H1 (cell line): ENCODE data around the gene RNF212. TPM values are rescaled to one million over a fixed set of nuclear protein-coding genes. Genes with fewer than 3 reads are reported as not detected.

Source experiments
- CTCF ChIA-PET: fragments of 300-600 bp; sonication (Branson Sonifier 250); formaldehyde crosslinking; loops from one replicate; lab custom pipeline; 2021; ENCODE audit not compliant: partially characterized antibody; lab: Charles Lee
- POLR2A ChIA-PET: fragments of 300-600 bp; sonication (Branson Sonifier 250); formaldehyde crosslinking; loops from one replicate; lab custom pipeline; 2021; ENCODE audit warnings: inconsistent platforms; ENCODE audit not compliant: partially characterized antibody; lab: Charles Lee
- DNase-seq, 2 experiments: peaks; one replicate each; pipeline versions ENCODE4 v3.0.0 to v3.0.0-alpha.2; 2010 to 2022; ENCODE audit warnings: low spot score in 2 of 2, low read depth in 1 of 2, mixed read lengths in 1 of 2
- FAIRE-seq: peaks from 2 replicates; lab custom pipeline; 2011; peaks lifted over from hg19 to GRCh38; lab: Jason Lieb, UNC
- H2AFZ ChIP-seq: 2 replicates; pipeline ENCODE4 v1.8.1; 2012; ENCODE audit warnings: low read length, inconsistent platforms
- H2AK5ac ChIP-seq: 2 replicates; pipeline ENCODE4 v1.6.1; 2013; ENCODE audit warnings: low read depth, low read length
- H2BK120ac ChIP-seq: replicated peaks from 2 replicates; pipeline ENCODE3; 2013; ENCODE audit warnings: low read depth, low read length, inconsistent platforms
- H2BK12ac ChIP-seq: 2 replicates; pipeline ENCODE4 v1.6.1; 2013; ENCODE audit warnings: low read depth, low read length
- H2BK15ac ChIP-seq: 2 replicates; pipeline ENCODE4 v1.6.1; 2013; ENCODE audit warnings: low read length
- H2BK20ac ChIP-seq: 2 replicates; pipeline ENCODE4 v1.6.1; 2013; ENCODE audit warnings: low read length
- H2BK5ac ChIP-seq: 2 replicates; pipeline ENCODE4 v1.6.1; 2013; ENCODE audit warnings: low read depth, low read length
- H3K14ac ChIP-seq: 2 replicates; pipeline ENCODE4 v1.6.1; 2013; ENCODE audit warnings: inconsistent platforms; ENCODE audit not compliant: insufficient read length
- H3K18ac ChIP-seq: 2 replicates; pipeline ENCODE4 v1.6.1; 2013; ENCODE audit warnings: low read length; ENCODE audit errors: extremely low read depth
- H3K23ac ChIP-seq: 2 replicates; pipeline ENCODE4 v1.6.1; 2013; ENCODE audit warnings: inconsistent platforms; ENCODE audit not compliant: insufficient read length
- H3K23me2 ChIP-seq: 2 replicates; pipeline ENCODE4 v1.6.1; 2013; ENCODE audit warnings: low read depth, low read length
- H3K27ac ChIP-seq: 2 replicates; pipeline ENCODE4 v1.6.1; 2011; ENCODE audit warnings: low read depth, low read length, inconsistent platforms
- H3K27me3 ChIP-seq, 4 experiments: replicated peaks in 1 of 4; 1 replicate in 1 of 4; 2 replicates in 3 of 4; pipeline versions ENCODE4 v1.6.1 to v1.8.1; 2011 to 2013; ENCODE audit warnings: low read length in 3 of 4, mild to moderate bottlenecking in 3 of 4, inconsistent platforms in 2 of 4, mixed read lengths in 2 of 4, moderate library complexity in 1 of 4; ENCODE audit not compliant: control insufficient read depth in 3 of 4, insufficient read depth in 3 of 4; ENCODE audit errors: extremely low read depth in 1 of 4
- H3K36me3 ChIP-seq, 4 experiments: 2 replicates each; pipeline versions ENCODE4 v1.6.1 to v1.8.1; 2011 to 2013; ENCODE audit warnings: mild to moderate bottlenecking in 4 of 4, low read length in 3 of 4, moderate library complexity in 2 of 4, control low read depth in 1 of 4, inconsistent platforms in 1 of 4; ENCODE audit not compliant: insufficient read depth in 4 of 4, control insufficient read depth in 2 of 4
- H3K4ac ChIP-seq: replicated peaks from 2 replicates; pipeline ENCODE3; 2013; ENCODE audit warnings: low read length, low read depth, mixed read lengths, inconsistent platforms; ENCODE audit not compliant: insufficient read length
- H3K4me1 ChIP-seq, 4 experiments: replicated peaks in 1 of 4; 1 replicate in 1 of 4; 2 replicates in 3 of 4; pipeline versions ENCODE4 v1.6.1 to v1.8.1; 2011 to 2013; ENCODE audit warnings: low read length in 3 of 4, inconsistent platforms in 2 of 4, mixed read lengths in 1 of 4; ENCODE audit not compliant: insufficient read depth in 4 of 4, control insufficient read depth in 3 of 4
- H3K4me2 ChIP-seq, 2 experiments: 2 replicates each; pipeline versions ENCODE4 v1.6.1 to v1.8.1; 2011 to 2013; ENCODE audit warnings: low read depth in 2 of 2, low read length in 2 of 2, control low read depth in 1 of 2, inconsistent platforms in 1 of 2, mild to moderate bottlenecking in 1 of 2; ENCODE audit not compliant: insufficient read depth in 1 of 2
- H3K4me3 ChIP-seq, 4 experiments: fragments of 200-600, 300-600 bp in 1 of 4; sonication (generic), shearing (Covaris generic), sonication (Bioruptor Twin) in 1 of 4; 2 replicates each; pipeline versions ENCODE4 v1.5.1 to v1.8.1; 2011 to 2016; ENCODE audit warnings: low read length in 4 of 4, low read depth in 3 of 4, control low read depth in 2 of 4, inconsistent platforms in 2 of 4, mild to moderate bottlenecking in 2 of 4, mixed read lengths in 1 of 4, moderate library complexity in 1 of 4; ENCODE audit not compliant: insufficient read depth in 2 of 4; ENCODE audit errors: extremely low read depth in 1 of 4
- H3K56ac ChIP-seq: replicated peaks from 2 replicates; pipeline ENCODE3; 2013; ENCODE audit warnings: low read depth, mild to moderate bottlenecking, mixed read lengths, low read length, inconsistent platforms; ENCODE audit not compliant: insufficient read length
- H3K79me1 ChIP-seq: 2 replicates; pipeline ENCODE4 v1.6.1; 2013; ENCODE audit warnings: low read depth, low read length, control low read depth
- H3K79me2 ChIP-seq, 2 experiments: 2 replicates each; pipeline versions ENCODE4 v1.6.1 to v1.8.1; 2012 to 2013; ENCODE audit warnings: low read length in 2 of 2, mild to moderate bottlenecking in 2 of 2, inconsistent platforms in 1 of 2; ENCODE audit not compliant: insufficient read depth in 2 of 2, control insufficient read depth in 1 of 2
- H3K9ac ChIP-seq, 4 experiments: replicated peaks in 1 of 4; 1 replicate in 1 of 4; 2 replicates in 3 of 4; pipeline versions ENCODE4 v1.6.1 to v1.8.1; 2011 to 2013; ENCODE audit warnings: low read depth in 3 of 4, low read length in 3 of 4, control low read depth in 2 of 4, mild to moderate bottlenecking in 2 of 4, moderate library complexity in 2 of 4, inconsistent platforms in 1 of 4; ENCODE audit errors: extremely low read depth in 1 of 4
- H3K9me3 ChIP-seq, 2 experiments: 2 replicates each; pipeline versions ENCODE4 v1.6.1 to v1.8.1; 2012 to 2013; ENCODE audit warnings: mild to moderate bottlenecking in 2 of 2, moderate library complexity in 2 of 2, control low read depth in 1 of 2, inconsistent platforms in 1 of 2, low read depth in 1 of 2, low read length in 1 of 2, mixed read lengths in 1 of 2; ENCODE audit not compliant: insufficient read depth in 2 of 2
- H4K20me1 ChIP-seq, 2 experiments: replicated peaks in 1 of 2; 2 replicates each; pipeline versions ENCODE3 to v1.8.1; 2011 to 2013; ENCODE audit warnings: inconsistent platforms in 2 of 2, low read length in 2 of 2, mild to moderate bottlenecking in 1 of 2; ENCODE audit not compliant: insufficient read depth in 2 of 2, control insufficient read depth in 1 of 2
- H4K5ac ChIP-seq: 2 replicates; pipeline ENCODE4 v1.6.1; 2013; ENCODE audit warnings: low read length, low read depth, mixed read lengths, inconsistent platforms; ENCODE audit not compliant: insufficient read length
- H4K8ac ChIP-seq: 2 replicates; pipeline ENCODE4 v1.8.0; 2013; ENCODE audit warnings: mild to moderate bottlenecking, moderate library complexity, low read length, inconsistent platforms; ENCODE audit not compliant: insufficient read depth; ENCODE audit errors: extremely low read depth
- H4K91ac ChIP-seq: replicated peaks from 2 replicates; pipeline ENCODE3; 2013; ENCODE audit warnings: low read length, mixed read lengths, inconsistent platforms; ENCODE audit not compliant: insufficient read length
- CBX8 ChIP-seq: fragments of 300-800, 300-1000 bp; sonication (generic); IDR thresholded peaks from 2 replicates; pipeline ENCODE4 v1.7.1; 2016; ENCODE audit warnings: low read depth, low read length, borderline replicate concordance
- EGR1 ChIP-seq: IDR thresholded peaks from 2 replicates; pipeline ENCODE4 v1.6.1; 2011; ENCODE audit warnings: low read depth, low read length, borderline replicate concordance
- EZH2 ChIP-seq: fragments of 200-600 bp; sonication (generic); IDR thresholded peaks from 2 replicates; pipeline ENCODE4 v1.7.1; 2012; ENCODE audit warnings: low read depth, mild to moderate bottlenecking, moderate library complexity, low read length, inconsistent platforms; ENCODE audit not compliant: severe bottlenecking
- KDM4A ChIP-seq: IDR thresholded peaks from one replicate; pipeline ENCODE4 v1.7.1; 2012; ENCODE audit warnings: low read depth, mild to moderate bottlenecking, moderate library complexity, low read length, inconsistent platforms; ENCODE audit not compliant: severe bottlenecking
- KDM5A ChIP-seq: fragments of 200-600 bp; IDR thresholded peaks from 2 replicates; pipeline ENCODE4 v1.7.1; 2012; ENCODE audit warnings: mild to moderate bottlenecking, low read length, inconsistent platforms, mixed read lengths
- NANOG ChIP-seq: IDR thresholded peaks from 2 replicates; pipeline ENCODE4 v1.6.1; 2011; ENCODE audit warnings: low read length, low read depth, mild to moderate bottlenecking, inconsistent platforms; ENCODE audit not compliant: insufficient read depth, poor library complexity, severe bottlenecking
- SP1 ChIP-seq: IDR thresholded peaks from 2 replicates; pipeline ENCODE4 v1.6.1; 2011; ENCODE audit warnings: low read depth, low read length
- SRF ChIP-seq: IDR thresholded peaks from 2 replicates; pipeline ENCODE4 v1.6.1; 2011; ENCODE audit warnings: mild to moderate bottlenecking, low read depth, low read length, moderate library complexity
- TAF7 ChIP-seq: optimal IDR thresholded peaks from 2 replicates; pipeline ENCODE3; 2011; ENCODE audit warnings: low read depth, mild to moderate bottlenecking, inconsistent platforms, low read length, moderate library complexity, borderline replicate concordance
- TCF12 ChIP-seq: IDR thresholded peaks from 2 replicates; pipeline ENCODE4 v1.6.1; 2011; ENCODE audit warnings: low read depth, mild to moderate bottlenecking, low read length
- WGBS, 2 experiments: shearing (Covaris generic) in 1 of 2; methylation state at CpG; one replicate each; pipeline versions ENCODE4 v1.1.6 to v1.1.7; 2013 to 2015; ENCODE audit warnings: low lambda C conversion rate in 2 of 2, mixed read lengths in 2 of 2, inconsistent platforms in 1 of 2, low coverage in 1 of 2, missing lambda C conversion rate in 1 of 2; ENCODE audit not compliant: insufficient replicate concordance in 2 of 2, insufficient coverage in 1 of 2, insufficient read length in 1 of 2; ENCODE audit errors: extremely low coverage in 1 of 2, missing lambda C conversion rate in 1 of 2; 5-methylcytosine and 5-hydroxymethylcytosine counted together
- polyA plus RNA-seq, 7 experiments: library from polyadenylated mRNA; depleted of rRNA in 3 of 7; stranded (reverse) in 5 of 7; unstranded in 2 of 7; fragments of >200 nt in 5 of 7; fragments of 200-250 nt in 2 of 7; gene quantifications; 1 replicate in 5 of 7; 2 replicates in 1 of 7; 4 replicates in 1 of 7; pipeline versions ENCODE4 v1.2.1 to v1.2.3, GENCODE V29; 2011 to 2013; ENCODE audit warnings: missing spikeins in 2 of 7, mixed read lengths in 2 of 7
- total RNA-seq: library from RNA; stranded (reverse); fragmentation: NEBNext Ultra II Directional; extraction: Animal tissue kit (Norgen Biotek cat#: 25700); gene quantifications from 2 replicates; pipeline ENCODE4 v1.2.1, GENCODE V29; 2021
- TF ChIP-seq, protein P1 (sequence below): IDR thresholded peaks from 2 replicates; pipeline ENCODE4 v1.6.1; 2012; ENCODE audit warnings: inconsistent platforms
- TF ChIP-seq, protein P2 (sequence below): IDR thresholded peaks from 2 replicates; pipeline ENCODE4 v1.6.1; 2011; ENCODE audit warnings: low read length, improper control_type of control experiment

RNF212 gene
- total and polyA plus RNA-seq, 2 of the 8 experiments (the other 6 are each of a cell fraction or from before 2014, with no cell fraction given) = 3.4 to 5.4 TPM

DNA sequence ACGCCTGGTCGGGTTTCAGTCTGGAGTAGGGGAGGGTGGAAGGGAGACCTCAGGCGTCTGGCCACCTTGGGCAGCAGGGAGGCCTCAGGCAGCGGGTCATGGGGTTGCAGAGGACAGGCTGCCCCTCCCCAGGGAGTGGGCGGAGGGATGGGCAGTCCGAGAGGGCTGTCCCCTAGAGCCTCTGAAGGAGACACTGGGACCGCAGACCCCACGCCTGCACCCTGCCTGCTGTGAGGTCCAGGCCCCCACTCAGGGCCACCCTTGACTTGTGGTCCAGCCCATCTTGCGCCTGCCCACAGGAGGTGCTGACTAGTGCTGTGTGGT is 85.5 kb downstream of the RNF212 start:
- Histone ChIP-seq H3K79me1 (no peaks in the 10 kb centered on the region), H2BK12ac (no peak overlapping the region), H2AK5ac (0 out of 2 replicates have a peak overlapping the region, but pooled peaks have one; percentile 24), H4K91ac (no peak overlapping the region), H2BK5ac (no peak overlapping the region), H3K4me2 (no peak overlapping the region), H2BK20ac (no peak overlapping the region), H2AFZ (no peak overlapping the region), H3K4me1 (peaks cover 0 to 12% (median 4%) of the 10 kb centered on the region in 4 experiments; a peak in 4 of 7 replicates), H2BK15ac (no peak overlapping the region), H4K8ac (peak overlapping the region; percentile 51), H3K18ac (no peak overlapping the region), H3K4me3 (no peak overlapping the region), H4K5ac (no peak overlapping the region), H3K23me2 (no peaks in the 10 kb centered on the region; the same call in 1 of the 2 replicates), H3K27me3 (0 out of 7 replicates have a peak, but pooled peaks cover 0 to 5% (median 0%) of the 10 kb centered on the region in 4 experiments), H2BK120ac (no peak overlapping the region), H3K79me2 (no peaks in the 10 kb centered on the region), H3K4ac (no peak overlapping the region), H3K27ac (no peak overlapping the region), H3K36me3 (peaks cover 0 to 9% (median 8%) of the 10 kb centered on the region in 4 experiments; a peak in 5 of 8 replicates), H3K9me3 (no peaks in the 10 kb centered on the region), H4K20me1 (peaks cover 0 to 14% of the 10 kb centered on the region in 2 experiments), H3K23ac (no peak overlapping the region), H3K9ac (no peak overlapping the region), H3K14ac (no peak overlapping the region), H3K56ac (no peak overlapping the region)
- 88% methylated on average over 9 of the region's 9 CpGs; no CpG with 5 or more reads in 1 of the 2 experiments for WGBS, 2 experiments
- FAIRE-seq = no peak
- ChIA-PET CTCF (interaction anchor here (1.0 to 2.1 kb wide), 2 partner anchors 9 to 63 kb away, joined by 3 to 6 read pairs; no protein-coding TSS in a partner anchor), POLR2A (interaction anchor here (1.0 kb wide), 1 partner anchor 12 kb away, joined by 3 read pairs; no protein-coding TSS in a partner anchor)
- DNase-seq = no peak
- TF ChIP-seq EGR1 (no peak), KDM4A (no peak), NANOG (no peak), SP1 (no peak), KDM5A (no peak), EZH2 (no peak), SRF (no peak), TCF12 (no peak), CBX8 (no peak), TAF7 (no peak)
- TF ChIP-seq, protein P1, sequence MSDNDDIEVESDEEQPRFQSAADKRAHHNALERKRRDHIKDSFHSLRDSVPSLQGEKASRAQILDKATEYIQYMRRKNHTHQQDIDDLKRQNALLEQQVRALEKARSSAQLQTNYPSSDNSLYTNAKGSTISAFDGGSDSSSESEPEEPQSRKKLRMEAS = no peak
- TF ChIP-seq, protein P2, sequence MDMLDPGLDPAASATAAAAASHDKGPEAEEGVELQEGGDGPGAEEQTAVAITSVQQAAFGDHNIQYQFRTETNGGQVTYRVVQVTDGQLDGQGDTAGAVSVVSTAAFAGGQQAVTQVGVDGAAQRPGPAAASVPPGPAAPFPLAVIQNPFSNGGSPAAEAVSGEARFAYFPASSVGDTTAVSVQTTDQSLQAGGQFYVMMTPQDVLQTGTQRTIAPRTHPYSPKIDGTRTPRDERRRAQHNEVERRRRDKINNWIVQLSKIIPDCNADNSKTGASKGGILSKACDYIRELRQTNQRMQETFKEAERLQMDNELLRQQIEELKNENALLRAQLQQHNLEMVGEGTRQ = no peak
